ENCODE measurements around the gene TBC1D22A.

TBC1D22A gene

DNA sequence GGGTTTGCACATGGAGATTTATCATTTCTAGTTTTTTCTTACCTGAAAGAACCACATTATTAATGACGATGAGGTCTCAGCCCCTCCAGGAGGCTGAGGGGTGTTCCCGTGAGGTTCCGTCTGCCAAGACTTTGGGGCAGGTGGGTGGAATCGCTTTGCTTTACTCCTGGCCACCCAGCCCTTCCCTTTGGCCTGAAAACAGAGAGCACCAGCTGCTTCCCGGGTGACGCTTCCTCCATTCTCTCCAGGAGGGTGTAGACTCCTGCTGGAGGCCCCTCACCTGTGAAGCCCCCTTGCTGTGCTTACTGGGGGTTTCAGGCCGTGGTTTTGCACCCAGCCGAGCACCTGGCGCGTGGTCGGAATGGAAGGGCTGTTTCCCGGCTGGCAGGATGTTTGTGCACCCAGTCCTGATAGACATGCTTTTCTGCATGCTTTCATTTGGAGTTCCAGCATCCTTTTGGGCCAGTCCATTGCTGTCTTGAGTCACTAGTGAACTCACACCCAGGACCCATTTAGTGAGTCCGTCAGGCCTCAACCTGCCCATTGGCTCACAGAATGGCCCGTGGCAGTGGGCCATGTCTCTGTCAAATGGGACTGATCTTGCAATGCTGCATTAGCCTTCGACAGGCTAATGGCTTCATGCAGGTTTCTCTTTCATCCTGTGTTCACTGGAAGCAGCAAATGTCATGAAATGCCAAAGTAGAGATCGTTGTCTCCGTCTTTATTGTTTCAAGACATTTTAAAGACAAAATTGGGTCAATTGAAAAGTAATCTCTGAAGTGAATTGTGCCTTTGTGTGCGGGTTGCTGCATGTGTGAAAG lies 360.8 kb downstream of the TBC1D22A start:
- DNase-seq (ENCODE audit: insufficient read length, low spot score) = no peak
- no peak for FAIRE-seq

- DNase-seq (ENCODE audit: insufficient read length, low spot score) (no peak), FAIRE-seq (no peak)
Observed at GRCh38 chr22:47123827-47124442, 361.5 kb downstream of the TBC1D22A start.

- DNase-seq (ENCODE audit: insufficient read length, low spot score) (no peak), FAIRE-seq (no peak)
Observed at GRCh38 chr22:47124451-47124881, 362.0 kb downstream of the TBC1D22A start.

DNA sequence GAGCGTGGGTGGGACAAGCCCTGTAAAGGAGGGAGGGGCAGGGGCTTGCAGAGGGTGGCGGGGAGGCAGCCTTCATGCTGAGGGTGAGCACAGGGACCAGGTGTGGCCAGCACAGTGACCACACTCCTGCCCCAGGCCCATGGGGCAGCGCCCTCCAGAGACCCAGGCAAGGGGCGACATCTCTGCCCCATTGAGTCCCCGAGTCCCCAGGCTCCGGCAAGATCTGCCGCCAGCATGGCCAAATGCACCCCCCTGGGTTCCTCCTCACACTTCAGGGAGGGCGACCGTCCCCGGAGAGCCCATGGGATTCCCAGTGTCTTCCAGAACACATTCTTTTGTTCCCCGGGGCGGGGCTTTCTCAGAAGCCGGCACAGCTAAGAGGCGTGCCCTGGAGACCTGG lies 362.5 kb downstream of the TBC1D22A start:
- FAIRE-seq (no peak), DNase-seq (ENCODE audit: insufficient read length, low spot score) (no peak)

- no peak for FAIRE-seq
- no peak for DNase-seq (ENCODE audit: insufficient read length, low spot score)
Observed at GRCh38 chr22:47125603-47126002, 363.2 kb downstream of the TBC1D22A start.

DNA sequence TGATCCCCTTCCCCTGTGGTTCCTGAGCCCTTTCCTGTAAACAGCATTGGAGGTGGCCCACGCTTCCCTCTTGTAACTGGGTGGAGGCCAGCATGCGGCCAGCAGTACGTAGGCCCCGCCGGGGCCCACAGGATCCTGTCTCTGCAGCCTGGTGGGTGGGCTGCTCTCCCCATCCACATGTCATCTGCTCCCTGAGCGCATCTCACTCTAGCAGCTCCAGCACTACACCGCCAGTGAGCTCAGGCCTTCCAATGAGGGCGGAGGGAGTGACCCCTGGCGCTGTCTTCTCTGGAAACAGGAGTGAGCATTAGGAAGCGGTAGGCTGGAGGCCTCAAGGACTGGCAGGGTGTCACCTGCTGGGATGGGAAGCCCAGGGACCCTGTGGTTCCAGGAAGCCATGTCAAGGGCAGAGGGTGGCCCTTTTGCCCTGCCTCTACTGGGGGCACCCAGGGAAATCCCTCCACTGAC lies 363.9 kb downstream of the TBC1D22A start:
- FAIRE-seq = no peak

GRCh38 chr22:47127441-47127871 lies 365.0 kb downstream of the TBC1D22A start:
- DNase-seq (ENCODE audit: insufficient read length, low spot score) (no peak), FAIRE-seq (no peak)

More for the DNA sequence above, 363.9 kb downstream of the TBC1D22A start:
- no peak for DNase-seq (ENCODE audit: insufficient read length, low spot score)

- no peak for FAIRE-seq
- DNase-seq (ENCODE audit: insufficient read length, low spot score) = no peak
Observed at GRCh38 chr22:47128216-47128615, 365.8 kb downstream of the TBC1D22A start.

DNA sequence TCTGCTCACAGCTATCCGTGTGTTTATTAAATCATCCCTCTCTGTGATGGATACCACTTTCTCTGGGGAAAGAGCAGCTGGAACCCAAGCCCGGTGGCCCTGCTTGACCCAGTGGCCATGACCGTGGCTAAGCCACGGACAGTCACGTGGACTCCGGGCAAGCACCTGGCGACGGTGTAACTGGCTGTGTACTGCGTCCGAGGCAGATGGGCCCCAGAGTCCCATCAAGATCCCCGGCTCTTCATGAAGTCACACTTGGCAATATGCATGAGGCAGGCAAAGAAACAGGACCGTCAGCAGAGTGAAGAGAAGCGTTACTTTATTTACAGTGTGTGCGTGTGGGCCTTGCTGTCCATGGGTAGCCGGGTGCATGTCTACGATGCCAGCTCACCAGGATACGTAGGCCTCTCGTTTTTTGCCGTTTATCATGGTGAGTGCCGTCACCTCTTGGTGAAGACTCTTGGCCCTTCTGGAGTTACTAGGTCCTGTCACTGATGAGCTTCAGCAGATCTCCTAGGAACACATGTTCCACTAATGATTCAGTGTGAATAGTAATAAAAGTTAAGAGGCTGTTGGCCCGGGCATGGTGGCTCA lies 366.3 kb downstream of the TBC1D22A start:
- DNase-seq (ENCODE audit: insufficient read length, low spot score) (no peak), FAIRE-seq (no peak)

DNA sequence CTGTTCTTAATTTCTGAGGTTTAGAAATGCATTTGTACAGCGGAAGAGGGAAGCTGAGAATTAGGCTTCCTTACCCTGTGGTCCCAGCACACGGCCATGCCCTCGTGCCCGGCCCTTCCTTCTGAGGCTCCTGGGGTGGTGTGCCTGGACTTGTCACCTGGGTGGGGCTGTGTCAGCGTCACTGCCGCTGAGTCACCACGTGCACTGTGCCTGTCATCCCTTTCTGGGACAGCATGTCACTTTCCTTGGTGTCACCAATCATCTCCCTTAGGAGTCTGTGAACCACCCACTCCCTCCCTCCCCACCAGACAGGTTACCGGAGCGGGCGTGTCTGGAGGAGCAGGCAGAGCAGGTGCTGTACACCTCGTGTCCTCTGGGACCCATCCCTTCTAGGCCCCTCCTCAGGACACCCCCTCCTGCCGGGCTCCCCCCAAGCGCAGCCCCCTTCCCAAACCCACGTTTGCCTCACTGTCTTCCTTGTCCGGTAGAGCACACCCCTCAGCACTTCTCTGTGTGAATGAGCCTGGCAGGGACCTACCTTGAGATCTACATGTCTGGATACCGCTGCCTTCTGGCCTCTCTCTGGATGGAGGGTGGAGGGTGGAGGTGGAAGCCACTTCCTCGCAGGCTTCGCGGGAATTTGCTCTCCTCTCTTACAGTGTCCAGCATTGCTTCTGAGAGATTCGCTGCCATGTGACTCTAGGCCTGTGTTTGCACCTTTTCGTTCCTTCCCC lies 367.6 kb downstream of the TBC1D22A start:
- no peak for FAIRE-seq
- DNase-seq (ENCODE audit: insufficient read length, low spot score) = no peak

DNA sequence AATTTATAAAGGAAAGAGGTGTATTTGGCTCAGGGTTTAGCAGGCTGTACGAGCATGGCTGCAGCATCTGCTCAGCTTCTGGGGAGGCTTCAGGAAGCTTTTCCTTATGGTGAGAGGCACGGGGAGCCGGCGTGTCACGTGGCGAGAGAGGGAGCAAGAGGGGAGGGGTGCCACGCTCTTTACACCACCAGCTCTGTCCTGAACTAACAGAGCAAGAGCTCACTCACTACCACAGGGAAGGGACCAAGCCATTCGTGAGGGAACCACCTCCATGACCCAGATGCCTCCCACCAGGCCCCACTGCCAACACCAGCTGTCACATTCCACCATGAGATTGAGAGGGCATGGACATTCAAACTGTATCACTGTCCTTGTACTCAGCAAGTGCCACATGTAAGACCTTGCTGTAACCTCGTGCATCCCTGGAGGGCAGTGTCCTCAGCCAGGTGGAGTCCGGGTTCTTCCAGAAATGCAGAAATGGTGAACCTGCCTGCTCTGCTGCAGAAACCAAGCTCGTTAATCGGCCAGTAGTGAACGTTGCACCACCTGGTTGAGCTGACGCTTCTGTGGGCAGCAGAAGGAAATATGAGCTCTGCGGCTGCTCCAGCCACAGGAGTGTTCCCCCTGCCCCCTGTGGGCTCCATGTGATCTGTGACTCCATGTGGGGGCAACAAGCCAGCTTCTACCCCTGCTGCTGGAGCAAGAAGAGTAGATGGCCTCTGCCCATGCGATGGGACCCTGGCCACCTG lies 368.6 kb downstream of the TBC1D22A start:
- DNase-seq (ENCODE audit: insufficient read length, low spot score) = no peak
- no peak for FAIRE-seq

- FAIRE-seq (no peak), DNase-seq (ENCODE audit: insufficient read length, low spot score) (no peak)
Observed at GRCh38 chr22:47131632-47132427, 369.4 kb downstream of the TBC1D22A start.

DNA sequence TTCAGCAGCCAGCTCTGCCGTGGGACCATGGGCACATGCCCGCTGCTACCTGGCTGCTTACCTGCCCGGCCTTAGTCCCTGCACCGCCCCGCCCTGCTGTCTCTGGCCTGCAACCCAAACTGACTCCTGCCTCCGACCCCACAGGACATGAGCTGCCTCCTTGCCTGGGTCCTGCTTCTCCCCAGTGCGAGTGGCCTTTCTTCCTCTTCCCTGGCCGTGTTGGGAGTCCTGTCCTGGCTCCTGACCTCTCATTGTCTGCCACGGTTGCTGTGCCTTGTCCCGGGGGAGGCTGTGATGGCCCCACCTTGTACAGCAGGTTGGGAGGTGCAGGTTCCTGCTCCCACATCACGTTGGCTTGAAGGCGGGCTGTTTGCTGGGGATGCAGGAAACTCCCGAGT lies 370.0 kb downstream of the TBC1D22A start:
- FAIRE-seq (no peak), DNase-seq (ENCODE audit: insufficient read length, low spot score) (no peak)

GRCh38 chr22:47133061-47133969 lies 370.9 kb downstream of the TBC1D22A start:
- FAIRE-seq (no peak), DNase-seq (ENCODE audit: insufficient read length, low spot score) (no peak)

DNA sequence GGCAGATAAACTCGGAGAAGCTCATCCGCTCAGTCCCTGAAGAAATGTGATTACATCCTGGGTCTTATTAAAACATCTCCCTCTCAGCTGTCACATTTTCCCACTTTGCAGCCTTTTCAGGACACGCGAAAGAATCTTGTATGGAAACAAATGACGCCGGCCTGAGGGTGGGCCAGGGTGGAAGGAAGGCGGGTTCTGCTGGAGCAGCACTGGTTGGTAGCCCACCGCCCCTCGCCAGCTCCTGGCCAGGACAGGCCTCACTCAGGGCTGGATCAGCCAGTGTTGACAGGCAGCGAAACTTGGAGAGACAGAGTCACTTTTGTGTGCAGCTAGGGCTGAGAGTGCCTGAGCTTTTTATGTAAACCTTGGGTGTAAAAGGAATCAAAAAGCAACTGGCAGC lies 371.8 kb downstream of the TBC1D22A start:
- DNase-seq (ENCODE audit: insufficient read length, low spot score) (no peak), FAIRE-seq (no peak)

DNA sequence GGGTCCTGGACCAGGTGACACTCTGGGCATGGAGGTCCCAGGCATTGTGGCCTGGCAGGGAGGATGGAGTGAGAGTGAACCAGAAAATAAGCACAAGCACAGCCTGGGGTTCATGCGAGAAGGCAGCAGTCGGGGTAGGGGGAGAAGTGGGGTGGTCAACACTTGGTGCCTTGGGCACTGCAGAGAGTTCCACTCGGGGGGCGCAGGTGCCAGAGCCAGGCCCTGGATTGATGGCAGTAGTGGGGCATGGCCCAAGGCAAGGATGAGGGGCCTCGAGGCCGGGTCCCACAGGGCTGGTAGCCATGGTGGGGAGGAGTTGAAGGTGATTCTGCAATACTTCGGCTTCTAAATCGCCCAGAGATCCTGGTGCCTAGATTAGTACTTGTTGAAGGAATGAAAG lies 372.9 kb downstream of the TBC1D22A start:
- FAIRE-seq = no peak

DNA sequence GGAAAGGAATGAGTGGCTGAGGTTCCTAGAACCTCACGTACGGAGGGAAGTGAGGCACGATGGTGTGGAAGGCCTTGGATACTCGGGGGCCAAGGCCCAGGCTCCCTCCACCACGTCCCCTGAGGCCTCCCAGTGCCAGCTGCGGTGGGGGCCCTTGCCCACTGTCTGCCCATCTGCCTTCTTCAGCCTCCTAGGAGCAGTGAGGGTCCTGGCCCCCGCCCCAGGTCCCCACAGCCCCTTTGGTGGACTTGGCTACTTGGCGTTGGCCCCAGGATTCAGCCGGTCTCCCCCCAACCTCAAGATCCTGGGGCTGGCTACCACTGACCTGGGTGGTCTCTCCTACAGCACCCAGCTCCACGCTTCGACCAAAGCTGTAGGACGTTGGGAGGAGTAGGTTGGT lies 373.6 kb downstream of the TBC1D22A start:
- FAIRE-seq = no peak
- no peak for DNase-seq (ENCODE audit: insufficient read length, low spot score)

More for the DNA sequence above, 372.9 kb downstream of the TBC1D22A start:
- no peak for DNase-seq (ENCODE audit: insufficient read length, low spot score)

DNA sequence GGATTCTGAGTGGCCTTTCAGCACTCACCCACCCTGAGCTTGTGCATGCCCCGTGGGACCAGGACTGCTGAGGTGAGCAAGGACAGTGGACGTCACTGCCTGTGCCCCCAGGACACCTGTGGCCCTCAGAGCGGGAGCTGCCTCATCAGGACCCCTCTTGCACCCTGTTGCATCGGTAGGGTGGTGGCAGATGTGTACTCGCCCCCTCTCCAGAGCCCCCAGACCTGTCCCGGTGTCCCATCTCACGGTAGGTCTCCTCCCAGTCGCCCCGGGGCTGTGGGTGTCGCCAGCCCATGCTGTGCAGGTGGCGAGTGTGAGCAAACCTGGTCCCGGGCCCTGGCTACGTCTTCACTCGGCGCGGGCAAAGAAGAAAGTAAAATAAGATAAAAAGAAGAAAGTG lies 374.2 kb downstream of the TBC1D22A start:
- DNase-seq (ENCODE audit: insufficient read length, low spot score) = no peak
- FAIRE-seq = no peak

All from HTR-8/SVneo (cell line).